ENCODE data around the gene CHCHD6.

Gene CHCHD6

DNA sequence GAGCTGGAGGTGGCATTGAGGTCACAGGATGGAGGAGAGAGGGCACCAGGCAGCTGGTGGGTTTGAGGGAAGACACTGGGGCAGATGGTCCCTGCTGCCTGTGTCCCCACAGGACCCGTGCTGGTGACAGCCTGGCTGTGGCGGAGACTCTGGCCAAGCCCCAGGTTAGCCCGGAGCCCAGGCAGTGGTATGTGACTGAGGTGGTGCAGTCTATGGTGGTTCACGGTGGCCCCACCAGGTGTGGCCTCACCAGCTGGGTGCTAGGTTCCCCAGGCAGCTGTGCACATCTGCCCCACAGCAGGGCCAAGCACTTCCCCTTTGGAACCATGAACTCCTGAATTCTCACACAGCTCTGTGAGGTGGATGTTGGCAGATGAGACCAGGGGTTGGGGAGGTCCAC is 294.3 kb downstream of the CHCHD6 start:
- DNase-seq: no peak

DNA sequence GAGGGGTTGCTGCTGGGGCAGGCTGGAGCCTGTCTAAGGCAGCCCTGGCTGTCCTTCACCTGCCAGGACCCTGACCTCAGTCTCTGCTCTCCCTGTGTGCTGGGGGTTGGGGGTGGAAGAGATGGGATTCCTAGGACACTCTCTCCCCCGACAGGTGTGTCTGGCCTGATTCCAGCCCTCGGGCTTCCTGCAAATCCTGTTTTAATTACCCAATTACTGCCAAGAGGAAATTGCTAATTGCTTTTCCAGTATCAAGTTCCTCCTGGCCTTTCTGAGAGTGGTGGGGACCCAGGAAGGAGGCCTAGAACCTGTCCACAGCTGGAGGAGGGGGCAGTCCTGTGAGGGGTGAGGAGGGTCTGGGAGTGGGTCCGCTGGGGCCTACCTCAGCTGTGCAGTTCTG is 294.7 kb downstream of the CHCHD6 start:
- DNase-seq: no peak

DNA sequence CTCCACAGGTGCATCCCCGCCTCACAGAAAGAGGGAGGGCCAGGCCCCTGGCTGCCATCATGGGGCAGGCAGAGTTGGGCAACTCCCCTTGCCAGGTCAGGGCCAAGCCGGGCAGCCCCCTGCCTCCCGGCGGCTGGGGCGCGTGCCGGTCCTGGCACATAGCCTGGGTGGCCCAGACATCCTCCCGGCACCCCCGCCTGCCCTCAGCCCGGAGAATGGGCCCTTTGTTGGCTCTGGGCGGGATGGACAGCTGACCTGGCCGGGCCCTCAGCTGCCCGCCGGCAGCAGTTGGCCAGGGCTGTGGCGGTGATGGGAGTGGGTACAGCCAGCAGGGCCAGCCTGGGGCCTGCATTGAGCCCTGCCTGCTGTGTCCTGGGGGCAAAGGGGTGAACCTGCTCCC is 295.3 kb downstream of the CHCHD6 start:
- no peak for DNase-seq

DNA sequence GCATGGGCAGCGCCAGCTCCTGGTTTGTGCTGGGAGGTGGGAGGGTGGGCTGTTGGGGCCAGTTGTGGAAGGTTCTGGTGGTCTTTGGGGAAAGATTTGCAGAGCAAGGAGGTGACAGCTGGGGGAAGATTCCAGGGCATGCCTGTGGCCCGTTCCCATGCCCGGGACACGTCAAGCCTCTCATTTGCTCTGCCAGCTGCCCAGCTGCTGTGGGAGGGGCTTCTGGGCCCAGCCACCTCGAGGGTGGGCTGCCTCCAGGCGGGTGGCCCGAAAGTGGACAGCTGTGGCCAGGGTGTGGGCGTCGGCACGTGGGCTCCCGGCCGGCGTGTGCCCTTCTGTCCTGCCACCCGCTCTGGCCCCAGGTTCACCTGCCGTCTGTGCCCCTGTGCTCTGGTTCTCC is 296.1 kb downstream of the CHCHD6 start:
- DNase-seq: no peak

DNA sequence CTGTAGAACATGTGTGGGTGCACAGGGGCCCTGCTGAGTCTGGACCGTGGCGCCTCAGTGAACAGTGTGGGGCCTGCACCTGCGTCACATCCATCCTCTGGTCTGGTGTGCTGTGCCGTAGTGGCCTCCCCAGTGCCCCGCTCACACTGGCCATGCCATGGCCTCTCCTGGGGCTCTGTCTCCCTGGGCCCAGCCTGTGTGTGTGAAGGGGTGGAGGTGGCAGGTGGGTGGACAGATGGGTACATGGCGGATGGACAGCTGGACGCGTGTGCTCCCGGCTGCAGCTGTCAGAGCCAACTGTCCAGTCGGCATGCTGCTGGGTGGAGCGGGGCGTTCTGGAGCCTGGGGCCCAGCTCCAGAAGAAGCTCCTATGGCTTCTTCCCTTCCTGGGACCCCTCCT is 296.7 kb downstream of the CHCHD6 start:
- no peak for DNase-seq

DNA sequence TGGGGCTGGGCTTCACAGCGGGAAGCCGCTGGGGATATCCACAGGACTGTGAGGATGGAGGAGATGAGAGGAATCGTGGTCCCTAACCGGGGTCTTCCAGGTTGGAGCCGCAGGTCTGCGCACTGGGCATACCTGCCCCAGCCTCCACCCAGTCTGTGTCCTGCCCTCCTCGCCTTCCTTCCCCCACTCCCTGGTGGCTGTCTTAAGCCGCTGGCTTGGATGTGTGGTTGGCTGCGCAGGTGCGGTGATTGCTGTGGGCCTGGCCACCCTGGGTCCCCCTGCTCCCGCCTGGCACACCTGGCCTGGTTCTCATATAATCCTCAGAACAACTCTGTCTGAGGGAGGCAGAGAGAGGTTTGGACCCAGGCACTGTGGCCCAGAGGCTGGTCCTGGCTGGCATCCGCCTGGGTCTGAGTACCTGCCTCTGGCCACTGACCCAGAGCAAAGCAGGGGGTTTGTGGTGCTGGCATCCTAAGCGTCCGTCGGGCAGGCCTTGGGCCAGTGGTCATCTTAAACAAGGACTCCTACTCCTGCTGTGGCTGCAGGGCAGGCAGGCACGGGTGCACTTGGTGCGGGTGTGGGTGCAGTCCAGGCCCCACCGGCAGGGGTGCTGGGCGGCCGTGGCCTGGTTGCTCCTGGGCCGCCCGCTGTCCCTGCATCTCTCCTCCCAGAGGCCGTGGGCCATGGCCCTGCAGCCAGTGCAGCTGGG is 297.6 kb downstream of the CHCHD6 start:
- DNase-seq: no peak

DNA sequence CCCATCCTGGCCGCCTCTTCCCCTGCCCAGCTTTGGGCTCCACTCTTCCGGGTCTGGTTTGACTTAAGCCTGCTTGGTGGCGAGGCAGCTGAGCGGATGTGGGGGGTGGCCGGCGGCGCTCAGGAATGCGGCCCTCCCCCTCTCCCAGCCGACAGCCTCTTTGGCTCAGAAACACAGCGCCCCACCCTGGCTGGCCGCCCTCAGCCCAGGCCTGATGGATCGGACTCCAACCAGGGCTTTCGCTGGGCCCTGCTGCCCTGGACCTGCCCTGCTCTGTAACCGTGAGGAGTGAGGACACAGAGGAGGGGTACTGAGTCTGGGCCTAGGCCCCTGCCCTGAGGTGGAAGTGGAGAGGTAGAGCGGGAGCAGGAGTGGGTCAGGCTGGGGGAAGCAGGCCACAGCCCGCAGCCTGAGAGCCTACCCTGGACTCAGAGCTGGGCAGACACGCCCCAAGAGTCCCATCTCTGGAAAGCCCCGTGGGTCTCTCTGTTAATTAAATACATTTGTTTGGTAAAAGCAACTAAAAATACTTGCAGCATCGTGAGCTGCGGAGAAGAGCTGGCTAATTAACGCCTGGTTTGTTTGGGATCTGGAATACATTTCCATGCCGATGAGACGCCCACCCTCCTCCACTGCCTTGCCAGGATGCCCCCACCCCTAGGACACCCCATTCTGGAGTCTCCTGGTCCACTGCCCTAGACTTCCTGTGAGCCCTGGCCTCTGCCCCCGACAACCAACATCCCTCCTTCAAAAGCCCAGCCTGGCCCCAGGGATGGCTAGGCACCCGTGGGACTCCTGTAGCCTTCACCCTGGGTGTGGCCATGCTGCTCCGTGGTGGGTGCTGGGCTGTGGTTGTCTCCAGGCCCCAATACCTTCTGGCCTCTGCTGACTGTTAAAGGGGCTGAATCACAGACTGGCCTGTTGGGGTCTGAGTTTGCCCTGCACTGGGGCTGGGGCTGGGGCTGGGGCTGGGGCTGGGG is 298.4 kb downstream of the CHCHD6 start:
- DNase-seq: no peak

DNA sequence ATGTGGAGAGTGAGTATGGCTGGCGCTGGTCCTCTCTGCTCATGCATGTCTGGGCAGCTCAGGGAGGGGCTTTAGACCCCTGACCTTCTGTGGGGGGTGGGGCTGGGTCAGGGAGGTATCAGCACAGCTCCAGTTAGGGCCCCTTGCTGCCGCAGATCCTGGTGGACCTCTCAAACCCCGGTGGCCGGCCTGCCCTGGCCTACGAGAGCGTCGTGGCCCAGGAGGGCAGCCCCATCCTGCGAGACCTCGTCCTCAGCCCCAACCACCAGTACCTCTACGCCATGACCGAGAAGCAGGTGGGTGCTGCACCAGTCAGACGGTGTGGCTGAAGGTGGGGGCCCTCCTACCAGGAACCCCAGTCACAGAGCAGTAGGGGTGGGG is 299.1 kb downstream of the CHCHD6 start:
- DNase-seq: no peak

DNA sequence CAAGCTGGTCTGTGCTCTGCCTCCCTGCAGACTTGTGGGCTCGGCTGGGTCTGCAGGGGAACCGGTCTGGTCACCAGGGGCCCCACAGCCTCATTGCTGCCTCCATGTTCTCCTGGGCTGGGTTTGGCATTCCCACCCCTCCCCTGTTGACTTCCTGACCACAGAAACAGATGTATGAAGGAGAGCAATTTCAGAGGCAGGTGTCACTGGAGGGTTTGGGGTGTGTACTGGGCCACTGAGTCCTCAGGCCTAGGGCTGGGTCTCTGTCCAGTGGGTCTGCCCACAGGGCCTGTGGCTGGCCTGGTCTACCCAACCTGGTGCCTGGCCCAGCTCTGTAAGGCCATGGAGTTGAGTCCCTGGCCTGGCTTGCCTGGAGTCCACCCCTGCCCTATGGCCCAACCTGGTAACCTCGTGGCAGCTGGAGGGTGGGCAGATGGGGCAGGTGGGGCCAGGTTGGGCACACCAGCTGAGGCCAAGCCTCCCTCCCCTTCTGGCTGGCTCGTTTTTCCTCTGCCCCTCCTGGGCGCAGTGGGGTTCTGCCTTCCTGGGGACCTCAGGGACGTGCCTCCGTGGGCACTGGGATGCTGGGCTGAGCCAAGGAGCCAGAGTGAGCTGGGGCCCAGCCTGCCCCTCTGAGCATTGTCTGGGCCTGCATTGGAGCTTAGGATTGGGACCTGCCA is 299.7 kb downstream of the CHCHD6 start:
- DNase-seq: no peak

DNA sequence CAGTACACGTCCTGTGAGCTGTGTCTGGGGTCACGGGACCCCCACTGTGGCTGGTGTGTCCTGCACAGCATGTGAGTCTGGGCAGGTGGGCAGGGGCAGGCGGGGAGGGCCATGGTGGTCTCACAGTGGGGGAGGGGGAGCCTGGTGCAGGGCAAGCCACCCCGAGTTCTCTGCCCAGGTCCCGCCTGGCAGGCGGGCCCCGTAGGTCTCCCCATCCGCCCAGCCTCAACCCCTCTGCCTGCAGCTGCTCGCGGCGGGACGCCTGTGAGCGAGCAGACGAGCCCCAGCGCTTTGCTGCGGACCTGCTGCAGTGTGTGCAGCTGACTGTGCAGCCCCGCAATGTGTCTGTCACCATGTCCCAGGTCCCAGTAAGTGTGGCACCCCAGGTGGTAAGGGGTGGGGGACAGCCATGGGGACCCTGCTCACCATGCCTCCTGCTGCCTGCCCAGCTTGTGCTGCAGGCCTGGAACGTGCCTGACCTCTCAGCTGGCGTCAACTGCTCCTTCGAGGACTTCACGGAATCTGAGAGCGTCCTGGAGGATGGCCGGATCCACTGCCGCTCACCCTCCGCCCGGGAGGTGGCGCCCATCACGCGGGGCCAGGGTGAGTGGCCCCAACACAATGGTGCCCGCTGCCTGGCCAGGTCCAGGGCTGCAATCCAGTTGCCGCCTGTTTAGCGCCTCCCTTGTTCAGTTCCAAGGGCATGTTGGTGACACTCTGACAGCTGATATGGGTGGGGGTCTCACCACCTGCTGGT is 300.8 kb downstream of the CHCHD6 start:
- DNase-seq: no peak

DNA sequence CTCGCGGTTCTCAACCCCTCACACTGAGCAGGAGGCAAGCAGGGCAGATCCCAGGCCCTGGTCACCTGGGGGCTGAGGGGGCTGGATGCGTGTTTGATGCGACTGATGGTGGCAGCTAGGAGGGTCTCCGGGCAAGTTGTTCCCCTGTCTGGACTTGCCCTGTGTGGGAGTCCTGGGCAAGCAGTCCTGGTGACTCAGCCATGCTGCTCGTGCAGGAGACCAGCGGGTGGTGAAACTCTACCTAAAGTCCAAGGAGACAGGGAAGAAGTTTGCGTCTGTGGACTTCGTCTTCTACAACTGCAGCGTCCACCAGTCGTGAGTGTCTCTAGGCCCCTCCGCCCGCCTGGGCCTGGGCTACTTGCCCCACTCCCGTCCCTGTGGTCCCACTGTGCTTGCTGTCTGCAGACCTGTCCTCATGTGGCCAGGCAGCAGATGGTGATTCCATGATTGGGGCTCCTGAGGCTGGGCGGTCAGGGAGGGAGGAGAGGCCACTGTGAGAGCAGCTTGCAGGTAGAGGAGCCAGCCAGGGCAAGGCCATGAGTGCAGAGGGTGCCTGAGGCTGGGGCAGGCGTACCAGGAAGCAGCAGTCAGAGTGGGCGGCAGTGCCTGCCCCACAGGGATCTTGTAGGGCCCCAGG is 301.9 kb downstream of the CHCHD6 start:
- DNase-seq: no peak

DNA sequence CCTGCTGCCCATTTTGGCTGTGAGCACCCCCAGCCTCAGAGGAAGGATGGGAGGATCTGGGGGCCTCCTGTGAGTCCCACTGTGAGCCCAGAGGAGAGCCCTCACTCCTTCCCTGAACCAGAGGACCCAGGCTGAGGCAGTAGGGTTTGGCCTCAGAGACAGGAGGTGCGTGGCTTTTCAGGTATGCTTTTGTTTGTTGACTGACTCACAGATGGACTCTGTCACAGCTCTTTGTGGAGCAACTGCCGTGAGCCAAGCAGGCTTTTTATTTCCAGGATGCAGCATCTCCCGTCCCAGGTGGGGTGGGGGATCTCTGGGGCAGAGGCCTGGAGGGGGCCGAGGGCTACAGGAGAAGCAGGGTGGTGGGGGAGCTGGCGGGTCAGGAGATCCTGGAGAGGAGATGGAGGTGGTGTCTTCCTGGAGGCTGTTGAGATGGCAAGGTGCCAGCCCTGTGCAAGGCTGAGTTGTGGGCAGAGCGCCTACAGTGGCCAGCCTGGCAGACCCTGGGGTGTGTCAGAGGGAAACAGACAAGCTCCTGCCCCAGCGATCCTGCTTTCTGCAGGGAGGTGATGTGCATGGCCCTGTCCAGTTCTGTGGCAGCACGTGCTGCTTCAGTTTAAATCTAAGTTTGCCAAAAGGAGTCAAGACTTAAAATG is 302.9 kb downstream of the CHCHD6 start:
- no peak for DNase-seq

DNA sequence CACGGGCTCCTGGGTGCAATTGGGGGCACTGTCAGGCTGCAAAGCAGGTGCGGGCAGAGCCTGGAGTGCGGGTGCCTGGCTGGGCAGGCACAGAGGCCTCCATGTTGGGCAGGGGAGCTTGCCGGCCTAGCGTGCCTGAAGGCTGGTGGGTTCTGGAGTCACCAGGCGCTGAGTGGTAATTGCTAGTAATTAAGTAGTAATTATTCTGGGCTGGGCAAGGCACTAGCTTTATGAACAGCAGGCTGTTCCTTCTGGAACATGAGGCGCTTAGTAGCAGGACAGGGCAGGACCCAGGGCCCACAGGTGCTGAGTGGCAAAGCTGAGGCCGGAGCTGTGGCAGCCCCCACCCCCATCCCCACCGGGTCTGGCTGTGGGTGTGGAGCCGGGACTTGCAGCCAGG is 304.2 kb downstream of the CHCHD6 start:
- DNase-seq: no peak

DNA sequence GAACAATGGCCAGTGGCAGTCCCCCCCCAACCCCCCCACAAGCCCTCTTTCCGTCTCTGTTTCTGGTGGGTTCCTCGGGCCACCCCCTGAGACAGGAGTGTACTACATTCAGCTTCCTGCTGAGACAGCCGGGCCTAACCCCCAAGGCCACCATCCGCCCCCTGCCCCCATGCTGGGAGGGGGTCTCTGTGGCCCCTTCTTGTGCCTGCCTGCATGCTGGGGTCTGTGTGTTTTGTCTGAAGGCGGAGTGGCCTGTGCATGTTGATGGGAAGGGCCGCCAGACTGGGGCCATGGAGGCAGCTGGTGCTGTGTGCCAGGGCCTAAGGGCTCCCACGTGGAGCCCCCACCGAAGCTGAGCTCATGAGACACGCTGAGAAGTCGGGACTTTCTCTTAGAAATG is 305.5 kb downstream of the CHCHD6 start:
- DNase-seq: no peak
